ENCODE measurements around the gene CELF6. TPM values are rescaled to one million over a fixed set of nuclear protein-coding genes. Genes with fewer than 3 reads are reported as not detected.

The CELF6 gene
- total and polyA plus RNA-seq, 2 experiments from 2014 or later: 0.14 TPM; not detected in 1

- Mint-ChIP-seq H3K27ac (no peak overlapping the region), H3K9me3 (no peaks in the 10 kb centered on the region), H3K4me1 (peaks cover 14% of the 10 kb centered on the region), H3K4me3 (no peak overlapping the region; the same call in 2 of the 3 replicates), H3K36me3 (ENCODE audit: low read depth) (peaks cover 20% of the 10 kb centered on the region), H3K27me3 (ENCODE audit: insufficient read depth, low read depth, poor library complexity) (peaks cover 3% of the 10 kb centered on the region)
- H3K4me2 ChIP-seq: no peak overlapping the region
- peaks cover 7% of the 10 kb centered on the region; the same call in 1 of the 2 replicates for H3K4me1 ChIP-seq (ENCODE audit: insufficient read depth)
- H2AFZ ChIP-seq: no peak overlapping the region
- no peaks in the 10 kb centered on the region for H3K9me2 ChIP-seq (ENCODE audit: insufficient read depth)
- H3K27me3 ChIP-seq (ENCODE audit: insufficient read depth): no peaks in the 10 kb centered on the region
- TF ChIP-seq CTCF (conservative IDR thresholded peaks at IDR 0.05; ENCODE audit: low read depth in 2 of 2) (no peak), ZNF331 (CRISPR knock-in tag; IDR thresholded peaks at IDR 0.05; ENCODE audit: low read depth) (no peak), JUNB (IDR thresholded peaks at IDR 0.05; ENCODE audit: unreplicated experiment) (no peak), POLR2AphosphoS5 (IDR thresholded peaks at IDR 0.05; ENCODE audit: low read depth) (no peak), ZNF114 (CRISPR knock-in tag; IDR thresholded peaks at IDR 0.05) (no peak), REST (IDR thresholded peaks at IDR 0.05; ENCODE audit: unreplicated experiment) (no peak), EZH2phosphoT487 (IDR thresholded peaks at IDR 0.05; ENCODE audit: unreplicated experiment) (no peak), STAT1 (IDR thresholded peaks at IDR 0.05; ENCODE audit: unreplicated experiment) (no peak), EZH2 (IDR thresholded peaks at IDR 0.05; ENCODE audit: low read depth, unreplicated experiment) (no peak), NANOG (IDR thresholded peaks at IDR 0.05; ENCODE audit: borderline replicate concordance) (no peak), ZNF462 (CRISPR knock-in tag; IDR thresholded peaks at IDR 0.05) (no peak)
- DNase-seq (ENCODE audit: low spot score) (no peak), ATAC-seq (no peak)
- peaks cover 25% of the 10 kb centered on the region for H4K20me1 ChIP-seq (replicated peaks; ENCODE audit: insufficient read depth)
- H3F3A ChIP-seq (replicated peaks; ENCODE audit: low read depth): no peaks in the 10 kb centered on the region; the same call in 1 of the 2 replicates
- H3K27ac ChIP-seq (ENCODE audit: low read depth): no peak overlapping the region
- H3K4me3 ChIP-seq: no peak overlapping the region
- H3K79me2 ChIP-seq (replicated peaks; ENCODE audit: insufficient read depth): peaks cover 15% of the 10 kb centered on the region
- peaks cover 16% of the 10 kb centered on the region for H3K36me3 ChIP-seq (ENCODE audit: insufficient read depth)
Measured at GRCh38 chr15:72269739-72270138, 50.2 kb downstream of the CELF6 start.
